HG03460 (cell line): ENCODE data around the gene FBXL5.

Experiments used
- ATAC-seq: cut with Tn5 transposase; IDR thresholded peaks from one replicate; pipeline ENCODE4 v1.9.1; 2021; ENCODE audit not compliant: unreplicated experiment

FBXL5 gene

DNA sequence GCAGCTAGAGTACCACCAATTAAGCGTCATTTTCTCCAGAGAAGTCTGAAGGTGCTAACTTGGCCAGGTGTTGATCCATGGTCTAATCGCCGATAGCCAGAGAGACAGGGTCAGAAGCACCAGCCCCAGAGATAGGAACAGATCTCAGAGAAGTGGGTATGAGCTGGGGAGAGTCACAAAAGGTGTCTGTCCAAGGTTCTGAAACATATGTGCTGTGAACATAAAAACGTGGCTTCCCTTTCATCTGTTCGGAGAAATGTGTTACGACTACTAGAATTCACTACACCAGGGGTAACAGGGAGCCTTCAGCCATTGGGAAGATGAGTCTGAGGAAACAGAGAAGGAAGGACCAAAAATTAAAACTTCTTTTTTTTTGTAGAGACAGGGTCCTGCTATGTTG lies 91.3 kb downstream of the FBXL5 start:
- ATAC-seq: no peak

DNA sequence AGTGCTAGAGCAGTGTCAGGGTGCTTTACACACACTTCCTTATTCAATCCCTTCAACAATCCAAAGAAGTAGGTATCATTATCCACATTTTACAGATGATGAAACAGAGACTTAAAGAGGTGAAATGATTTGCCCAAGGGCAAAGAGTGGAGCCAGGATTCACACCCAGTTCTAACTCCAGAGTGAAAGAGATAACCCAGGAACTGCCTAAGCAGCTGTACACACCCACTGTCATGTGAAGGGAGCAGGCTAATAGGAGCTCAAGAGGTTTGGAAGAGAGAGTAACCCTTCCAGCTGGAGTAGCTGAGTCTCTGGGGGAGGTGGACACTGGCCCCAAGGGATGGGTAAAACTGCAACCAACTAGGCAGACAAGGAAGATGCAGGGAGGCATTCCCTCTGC lies 92.5 kb downstream of the FBXL5 start:
- ATAC-seq: no peak

DNA sequence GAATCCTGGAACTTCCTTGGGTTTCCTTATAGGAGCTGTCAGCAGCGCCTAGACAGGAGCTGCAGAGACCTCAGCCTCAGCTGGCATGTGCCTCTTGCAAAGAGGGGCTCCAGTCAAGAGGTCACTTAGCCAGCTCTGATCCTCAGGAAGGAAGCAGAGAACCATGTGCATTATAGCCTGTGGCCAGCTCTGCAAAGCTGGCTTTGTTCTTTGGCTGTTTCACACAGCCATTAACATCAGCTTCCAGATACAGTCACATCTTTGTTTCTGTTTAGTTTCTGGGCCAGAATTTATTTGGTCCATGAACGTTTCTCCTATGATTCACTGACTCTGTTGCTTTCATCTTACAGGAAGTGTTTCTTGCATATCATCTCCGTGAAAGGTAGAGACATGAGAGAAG lies 93.0 kb downstream of the FBXL5 start:
- no peak for ATAC-seq

DNA sequence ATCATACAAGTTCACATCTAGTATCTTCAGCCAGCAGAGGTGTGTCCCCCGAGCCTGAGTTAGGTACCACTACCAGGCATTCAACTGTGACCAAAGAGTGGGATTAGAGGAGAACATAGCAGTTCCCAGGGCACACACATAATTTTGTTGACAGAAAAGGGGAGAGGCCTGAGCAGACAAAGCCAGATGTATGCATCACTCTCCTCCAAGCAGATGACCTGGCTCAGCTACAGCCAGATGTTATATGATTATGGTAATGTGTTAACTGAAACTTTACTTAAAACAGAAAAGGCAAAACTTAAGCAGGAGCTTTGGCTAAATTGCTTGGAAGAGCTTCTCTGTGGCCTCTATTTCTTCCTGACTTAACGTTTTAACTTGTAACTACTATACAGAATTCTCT lies 96.6 kb downstream of the FBXL5 start:
- no peak for ATAC-seq

DNA sequence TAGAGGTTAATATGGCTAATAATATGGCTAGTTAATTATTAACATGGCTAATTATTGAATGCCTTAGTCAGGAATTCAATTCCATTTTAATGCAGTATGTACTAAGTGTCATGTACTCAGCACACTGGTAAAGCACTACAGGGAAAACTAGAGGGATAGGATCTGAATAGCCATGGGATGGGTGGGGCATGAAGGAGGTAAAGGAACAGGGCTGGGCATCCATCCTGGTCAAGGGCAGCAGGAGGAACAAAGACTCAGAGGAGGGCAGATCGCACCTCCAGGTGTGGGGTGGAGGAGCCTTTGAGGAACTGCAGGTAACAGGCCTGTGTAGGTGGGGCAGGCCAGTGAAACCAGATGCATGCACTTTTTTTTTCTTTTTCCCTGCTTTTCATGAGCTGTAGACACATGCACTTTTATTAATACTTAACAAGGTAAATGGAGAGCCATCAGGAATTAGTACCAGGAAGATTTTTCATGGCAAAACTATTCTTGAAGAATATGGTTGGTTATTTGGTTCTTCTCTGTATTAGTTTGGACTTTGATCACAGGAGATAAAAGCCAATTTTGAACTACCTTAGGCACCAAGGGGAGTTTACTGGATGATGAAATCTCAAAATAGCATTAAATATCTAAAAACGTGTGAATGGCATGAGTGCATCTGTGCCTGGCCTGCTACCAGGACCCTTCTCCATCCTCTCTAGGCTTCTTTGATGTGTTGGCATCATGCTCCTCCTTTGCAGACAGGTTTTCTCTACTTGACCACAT lies 97.2 kb downstream of the FBXL5 start:
- no peak for ATAC-seq

DNA sequence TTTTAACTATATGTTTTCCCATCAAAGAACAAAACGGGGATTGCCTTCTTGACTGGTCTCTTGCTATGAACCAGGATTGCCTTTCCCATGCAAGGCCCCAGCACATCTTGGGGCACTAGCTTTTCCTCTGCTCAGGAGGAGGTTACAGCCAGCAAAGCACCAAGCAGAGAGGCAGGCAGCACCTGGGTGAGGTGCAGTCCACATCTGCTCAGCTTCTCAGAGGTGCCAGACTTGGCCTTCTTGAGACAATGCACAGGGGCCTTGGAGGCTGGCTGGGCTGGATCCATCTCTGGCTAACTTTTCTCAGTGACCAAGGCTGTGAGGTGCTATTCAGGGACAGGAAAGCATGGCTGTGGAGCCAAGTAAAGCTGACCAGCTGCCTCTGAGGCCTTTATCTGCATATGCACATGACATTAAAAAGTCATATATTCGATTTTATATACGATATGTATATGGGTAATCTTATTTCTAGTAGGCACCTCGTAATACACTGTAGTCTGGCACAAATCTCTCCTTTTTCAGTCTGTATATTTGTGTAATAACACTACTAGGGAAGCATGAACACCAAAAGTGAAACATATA lies 98.6 kb downstream of the FBXL5 start:
- ATAC-seq: no peak
